Stimulated activated CD8-positive, alpha-beta memory T cell treated with anti-CD3 and anti-CD28 coated beads, Interleukin-12 subunit alpha, Interleukin-12 subunit beta, amount 100 ng/mL, for 1 hour (primary cell): ENCODE data around the gene TNNC1.

ENCODE experiments used
- DNase-seq: peaks from one replicate; pipeline ENCODE4 v3.0.0-alpha.2; 2020; ENCODE audit warnings: low read depth

TNNC1 gene

GRCh38 chr3:52453496-52454249, at the start of gene TNNC1:
Gene TNNC1 (minus strand): TSS chr3:52454041. CDS start chr3:52454015, 26 bp downstream.
- no peak for DNase-seq

GRCh38 chr3:52502808-52503350, 49.0 kb upstream of the TNNC1 start:
- DNase-seq: no peak

DNA sequence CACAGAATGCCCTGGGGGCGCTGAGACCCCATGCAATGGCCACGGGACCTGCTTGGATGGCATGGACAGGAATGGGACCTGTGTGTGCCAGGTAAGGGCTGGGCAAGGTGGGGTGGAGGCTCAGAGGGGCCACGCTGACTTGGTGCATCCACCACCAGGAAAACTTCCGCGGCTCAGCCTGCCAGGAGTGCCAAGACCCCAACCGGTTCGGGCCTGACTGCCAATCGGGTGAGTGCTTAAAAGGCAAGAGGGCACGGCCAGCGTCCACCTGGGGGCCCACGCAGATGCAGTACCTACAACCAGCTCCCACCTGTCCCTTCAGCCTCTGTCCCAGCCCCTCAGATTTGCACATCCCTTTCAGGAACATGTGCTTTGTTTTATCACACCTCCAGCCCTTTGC, 48.2 kb upstream of the TNNC1 start:
- DNase-seq: no peak

DNA sequence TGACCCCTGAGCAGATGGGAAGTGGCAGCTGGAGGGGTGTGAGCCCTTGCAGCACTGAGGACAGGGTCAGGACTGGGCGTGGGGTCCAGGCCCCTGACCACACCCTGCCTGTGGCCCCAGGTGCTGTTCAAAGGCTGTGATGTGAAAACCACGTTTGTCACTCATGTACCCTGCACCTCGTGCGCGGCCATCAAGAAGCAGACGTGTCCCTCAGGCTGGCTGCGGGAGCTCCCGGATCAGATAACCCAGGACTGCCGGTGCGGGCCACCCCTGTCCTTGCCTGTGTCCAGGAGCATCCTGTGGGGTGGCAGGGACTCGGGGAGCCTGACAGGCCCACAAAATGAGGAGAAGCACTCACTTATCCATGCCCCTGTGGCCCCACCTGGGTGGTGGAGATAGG, 47.2 kb upstream of the TNNC1 start:
- DNase-seq: no peak

DNA sequence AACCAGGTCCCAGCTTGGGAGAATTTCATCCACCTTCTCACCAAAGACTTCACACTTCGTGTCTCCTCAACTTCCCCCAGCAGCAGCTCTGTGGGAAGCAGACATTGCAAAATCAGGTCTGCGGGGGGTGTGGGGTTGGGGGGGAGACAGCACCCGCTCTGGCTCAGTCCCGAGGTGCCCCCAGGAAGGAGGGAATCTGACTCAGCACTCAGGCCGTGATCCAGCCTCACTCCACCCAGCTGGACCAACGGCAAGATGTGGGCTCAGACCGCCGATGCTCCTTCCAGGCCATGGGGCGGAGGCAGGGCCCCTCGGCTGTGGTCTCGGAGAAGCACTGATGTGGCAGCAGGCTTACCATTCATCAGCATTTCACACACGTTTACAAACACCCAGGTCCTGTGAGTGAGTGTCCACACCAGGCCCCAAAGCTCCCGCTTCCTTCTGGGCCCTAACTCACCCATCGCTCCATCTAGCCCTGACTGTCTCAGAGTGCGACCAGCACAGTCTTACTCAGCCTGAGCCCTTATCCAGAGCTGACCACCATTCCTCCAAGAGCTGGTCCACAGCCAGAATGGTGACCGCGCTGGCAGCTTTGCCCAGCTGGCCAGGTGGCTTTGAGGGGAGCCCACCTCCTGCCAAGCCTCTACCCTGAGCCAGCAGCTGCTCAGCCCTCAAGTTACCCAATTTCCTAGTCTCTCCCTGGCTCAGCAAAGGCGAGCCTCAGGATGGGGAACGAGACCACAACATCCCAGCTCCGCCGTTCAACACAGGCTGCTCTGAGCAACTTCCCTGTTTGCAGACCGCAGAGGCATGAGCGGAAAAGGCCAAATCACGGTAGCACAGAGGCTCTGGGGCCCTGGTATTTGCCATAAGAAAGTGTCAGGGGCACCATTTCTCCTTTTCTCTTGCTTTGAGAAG, 44.6 kb upstream of the TNNC1 start:
- DNase-seq: no peak

DNA sequence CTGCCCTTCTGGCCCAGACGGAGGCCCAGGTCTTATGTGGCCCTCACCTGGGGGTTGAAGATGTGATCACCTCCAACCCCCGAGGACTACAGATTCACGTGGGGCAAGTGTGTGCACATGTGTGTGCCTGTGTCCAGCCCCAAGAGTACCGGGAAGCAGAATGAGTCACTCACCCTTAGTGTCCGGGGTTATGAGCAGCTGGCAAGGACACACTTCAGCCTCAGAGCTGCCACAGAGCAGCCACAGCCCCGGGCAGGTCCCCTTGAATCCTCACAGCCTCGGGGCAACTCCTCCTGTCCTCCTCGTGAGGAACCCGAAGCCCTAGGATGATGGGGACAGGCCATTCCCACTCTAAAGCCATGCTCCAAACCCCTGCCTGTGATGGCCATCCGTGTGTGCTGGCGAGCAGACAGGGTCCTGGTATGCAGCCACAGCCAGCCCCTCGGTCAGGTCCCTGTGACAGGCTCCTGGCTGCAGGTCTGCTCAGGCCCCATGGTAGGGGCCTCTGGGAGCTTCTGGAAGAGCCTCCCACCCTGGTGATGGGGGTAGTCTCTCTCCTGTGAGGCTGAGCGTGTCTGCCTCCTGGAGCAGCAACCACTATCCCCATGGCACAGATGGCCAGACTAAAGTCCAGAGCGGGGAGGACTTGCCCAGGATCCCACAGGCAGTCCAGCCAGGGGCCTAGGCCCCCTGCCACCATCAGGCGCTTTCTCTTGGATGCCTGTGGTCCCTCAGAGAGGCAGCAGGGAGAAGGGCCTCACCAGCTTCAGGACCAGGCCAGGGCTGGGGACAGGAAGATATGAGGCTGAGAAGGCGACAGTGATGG, 42.1 kb upstream of the TNNC1 start:
- DNase-seq: no peak

GRCh38 chr3:52494886-52495495, 41.1 kb upstream of the TNNC1 start, which contains the start of gene STAB1:
Gene STAB1 (plus strand): TSS chr3:52495338. CDS start chr3:52495414, 76 bp downstream.
- DNase-seq: no peak

DNA sequence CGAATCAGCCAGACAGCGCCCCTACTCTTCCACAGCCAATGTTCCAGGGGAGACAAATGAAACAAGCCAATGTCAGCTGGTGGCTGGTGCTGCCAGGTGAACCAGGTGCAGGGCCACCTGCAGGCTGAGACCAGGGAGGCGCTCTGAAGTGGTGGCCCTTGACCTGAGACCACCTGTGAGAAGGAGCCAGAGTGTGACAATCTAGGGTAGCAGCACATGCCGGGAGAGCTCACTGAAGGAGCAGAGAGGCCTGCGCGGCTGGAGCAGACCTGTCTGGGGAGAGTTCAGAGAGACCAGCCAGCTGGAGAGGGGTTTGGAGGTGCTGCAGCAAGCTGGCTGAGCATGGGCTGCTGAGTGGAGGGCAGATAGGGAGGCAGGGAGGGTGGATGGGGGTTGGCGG, 40.6 kb upstream of the TNNC1 start:
- no peak for DNase-seq

- no peak for DNase-seq
Measured at GRCh38 chr3:52493232-52494017, 39.6 kb upstream of the TNNC1 start.

- no peak for DNase-seq
Measured at GRCh38 chr3:52492059-52492458, 38.2 kb upstream of the TNNC1 start.

DNA sequence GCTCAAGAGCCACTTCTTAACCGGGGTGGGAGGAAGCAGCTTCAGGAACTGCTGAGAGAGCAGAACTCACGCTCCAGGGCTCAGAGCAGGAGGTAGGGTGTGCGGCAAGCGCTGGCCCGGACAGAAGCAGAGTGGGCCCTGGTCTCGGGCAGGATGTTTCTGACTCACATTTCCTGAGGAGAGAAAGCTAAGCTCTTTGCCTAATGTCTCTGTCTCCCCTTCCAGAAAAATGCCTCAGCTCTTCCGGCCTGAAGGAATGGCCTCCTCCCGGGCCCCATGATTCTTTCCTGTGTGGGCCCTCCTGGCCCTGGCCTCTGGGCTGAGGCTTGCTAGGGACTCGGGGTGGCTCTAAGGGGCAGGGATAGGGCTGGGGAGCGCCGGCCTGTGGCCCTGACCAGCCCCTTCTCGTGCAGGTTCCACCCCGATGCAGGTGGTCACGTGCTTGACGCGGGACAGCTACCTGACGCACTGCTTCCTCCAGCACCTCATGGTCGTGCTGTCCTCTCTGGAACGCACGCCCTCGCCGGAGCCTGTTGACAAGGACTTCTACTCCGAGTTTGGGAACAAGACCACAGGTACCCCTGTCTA, 37.2 kb upstream of the TNNC1 start:
- no peak for DNase-seq

- DNase-seq: no peak
Measured at GRCh38 chr3:52490035-52490938, 36.4 kb upstream of the TNNC1 start.

DNA sequence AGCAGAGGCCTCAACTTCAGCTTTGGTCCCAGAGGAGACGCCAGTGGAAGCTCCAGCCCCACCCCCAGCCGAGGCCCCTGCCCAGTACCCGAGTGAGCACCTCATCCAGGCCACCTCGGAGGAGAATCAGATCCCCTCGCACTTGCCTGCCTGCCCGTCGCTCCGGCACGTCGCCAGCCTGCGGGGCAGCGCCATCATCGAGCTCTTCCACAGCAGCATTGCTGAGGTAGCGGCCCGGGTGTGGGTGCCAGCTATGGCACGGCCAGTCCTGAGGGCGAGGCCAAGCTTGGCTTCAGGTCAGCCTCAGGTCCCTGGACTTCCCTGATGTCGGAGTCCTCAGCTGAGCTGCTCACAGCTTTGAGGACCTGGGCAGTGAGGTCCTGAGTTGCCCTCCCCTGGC, 35.6 kb upstream of the TNNC1 start:
- no peak for DNase-seq

GRCh38 chr3:52488746-52489145, 34.9 kb upstream of the TNNC1 start:
- DNase-seq: no peak

GRCh38 chr3:52487788-52488691, 34.2 kb upstream of the TNNC1 start:
- no peak for DNase-seq

DNA sequence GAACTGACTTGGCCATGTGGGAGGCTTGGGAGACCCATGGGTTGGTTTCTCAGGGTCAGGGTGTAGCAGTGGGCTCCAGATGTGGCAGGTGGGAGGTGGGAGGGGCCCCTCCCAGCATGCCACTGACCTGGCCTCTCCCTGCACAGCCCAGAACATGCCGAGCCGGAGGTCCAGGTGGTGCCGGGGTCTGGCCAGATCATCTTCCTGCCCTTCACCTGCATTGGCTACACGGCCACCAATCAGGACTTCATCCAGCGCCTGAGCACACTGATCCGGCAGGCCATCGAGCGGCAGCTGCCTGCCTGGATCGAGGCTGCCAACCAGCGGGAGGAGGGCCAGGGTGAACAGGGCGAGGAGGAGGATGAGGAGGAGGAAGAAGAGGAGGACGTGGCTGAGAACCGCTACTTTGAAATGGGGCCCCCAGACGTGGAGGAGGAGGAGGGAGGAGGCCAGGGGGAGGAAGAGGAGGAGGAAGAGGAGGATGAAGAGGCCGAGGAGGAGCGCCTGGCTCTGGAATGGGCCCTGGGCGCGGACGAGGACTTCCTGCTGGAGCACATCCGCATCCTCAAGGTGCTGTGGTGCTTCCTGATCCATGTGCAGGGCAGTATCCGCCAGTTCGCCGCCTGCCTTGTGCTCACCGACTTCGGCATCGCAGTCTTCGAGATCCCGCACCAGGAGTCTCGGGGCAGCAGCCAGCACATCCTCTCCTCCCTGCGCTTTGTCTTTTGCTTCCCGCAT, 33.4 kb upstream of the TNNC1 start:
- DNase-seq: no peak

GRCh38 chr3:52484680-52485461, 31.0 kb upstream of the TNNC1 start:
- no peak for DNase-seq
